Common myeloid progenitor, CD34-positive (primary cell): ENCODE data around the gene MSI2.

ENCODE experiments used
- CTCF ChIA-PET: fragments of 350-600 bp; sonication (Branson Sonifier 250); formaldehyde crosslinking; loops from one replicate; lab custom pipeline; 2021; ENCODE audit warnings: antibody characterized with exemption; lab: Charles Lee
- POLR2A ChIA-PET: fragments of 350-600 bp; sonication (Branson Sonifier 250); formaldehyde crosslinking; loops from one replicate; lab custom pipeline; 2021; ENCODE audit warnings: antibody characterized with exemption; lab: Charles Lee
- DNase-seq, 3 donors: peaks; one replicate each; pipeline versions ENCODE4 v3.0.0 to v3.0.0-alpha.2; 2013
- H3K27ac ChIP-seq, 2 experiments: 1 replicate in 1 of 2; 2 replicates in 1 of 2; pipeline ENCODE4 v1.7.0; 2013; ENCODE audit warnings: inconsistent platforms in 2 of 2, low read length in 2 of 2, mild to moderate bottlenecking in 2 of 2, low read depth in 1 of 2, moderate library complexity in 1 of 2; ENCODE audit not compliant: severe bottlenecking in 2 of 2, insufficient read depth in 1 of 2, poor library complexity in 1 of 2
- H3K27me3 ChIP-seq, 5 experiments: replicated peaks in 2 of 5; 1 replicate in 3 of 5; 2 replicates in 2 of 5; pipeline versions ENCODE4 v1.6.1 to v1.7.0; 2013; ENCODE audit warnings: low read length in 4 of 5, mild to moderate bottlenecking in 2 of 5, moderate library complexity in 2 of 5, inconsistent platforms in 1 of 5; ENCODE audit not compliant: insufficient read depth in 5 of 5, control insufficient read depth in 4 of 5
- H3K36me3 ChIP-seq, 4 experiments: 1 replicate in 2 of 4; 2 replicates in 2 of 4; pipeline versions ENCODE4 v1.6.1 to v1.7.0; 2013; ENCODE audit warnings: low read length in 3 of 4, control low read depth in 1 of 4, mild to moderate bottlenecking in 1 of 4; ENCODE audit not compliant: control insufficient read depth in 4 of 4, insufficient read depth in 4 of 4
- H3K4me1 ChIP-seq, 4 experiments: 1 replicate in 3 of 4; 2 replicates in 1 of 4; pipeline versions ENCODE4 v1.6.1 to v1.7.1; 2013; ENCODE audit warnings: low read length in 3 of 4, mild to moderate bottlenecking in 3 of 4, control low read depth in 1 of 4, inconsistent platforms in 1 of 4, moderate library complexity in 1 of 4; ENCODE audit not compliant: control insufficient read depth in 4 of 4, insufficient read depth in 4 of 4; ENCODE audit errors: control extremely low read depth in 1 of 4
- H3K4me3 ChIP-seq, 7 experiments: 1 replicate in 4 of 7; 2 replicates in 3 of 7; pipeline versions ENCODE4 v1.5.1 to v1.7.0; 2013; ENCODE audit warnings: mild to moderate bottlenecking in 7 of 7, low read length in 6 of 7, moderate library complexity in 6 of 7, inconsistent platforms in 2 of 7, low read depth in 2 of 7, control low read depth in 1 of 7; ENCODE audit not compliant: insufficient read depth in 4 of 7, control insufficient read depth in 1 of 7; ENCODE audit errors: extremely low read depth in 1 of 7
- H3K9me3 ChIP-seq, 5 experiments: 1 replicate in 4 of 5; 2 replicates in 1 of 5; pipeline versions ENCODE4 v1.6.1 to v1.7.1; 2013; ENCODE audit warnings: low read length in 4 of 5, mild to moderate bottlenecking in 2 of 5, inconsistent platforms in 1 of 5, low read depth in 1 of 5, moderate library complexity in 1 of 5; ENCODE audit not compliant: control insufficient read depth in 4 of 5, insufficient read depth in 2 of 5; ENCODE audit errors: control extremely low read depth in 1 of 5
- WGBS: methylation state at CpG from one replicate; pipeline ENCODE4 v1.1.5; 2013; ENCODE audit not compliant: insufficient coverage; 5-methylcytosine and 5-hydroxymethylcytosine counted together

MSI2 gene

DNA sequence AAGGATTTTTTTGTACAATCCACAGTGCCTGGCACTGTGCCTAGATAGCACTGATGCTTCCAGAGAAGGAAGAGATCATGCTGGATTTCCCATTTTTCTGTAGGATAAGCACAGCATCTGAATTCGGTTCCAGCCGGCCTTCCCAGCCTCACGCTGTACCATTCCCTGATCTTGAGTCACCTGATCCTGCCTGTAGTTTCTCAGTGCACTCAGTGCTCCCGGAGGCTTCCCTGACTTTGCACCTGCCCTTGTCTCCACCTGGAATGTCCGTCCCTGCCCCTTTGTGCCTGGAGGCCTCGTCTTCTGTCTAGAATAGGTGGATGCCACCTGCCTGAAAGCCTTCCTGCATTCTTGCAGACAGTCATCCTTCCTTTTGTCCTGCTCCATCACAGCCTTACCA lies 308.9 kb downstream of the MSI2 start:
- H3K4me1 ChIP-seq = peaks cover 0 to 24% (median 14%) of the 10 kb centered on the region in 4 experiments
- H3K9me3 ChIP-seq = no peaks in the 10 kb centered on the region
- 89% methylated on average over 4 of the region's 6 CpGs for WGBS
- H3K4me3 ChIP-seq = no peak overlapping the region
- H3K27ac ChIP-seq = no peak overlapping the region
- ChIA-PET CTCF (no interaction called here), POLR2A (no interaction called here)
- H3K27me3 ChIP-seq = no peaks in the 10 kb centered on the region
- H3K36me3 ChIP-seq = peaks cover 10 to 89% (median 52%) of the 10 kb centered on the region in 4 experiments
- DNase-seq = no peak

DNA sequence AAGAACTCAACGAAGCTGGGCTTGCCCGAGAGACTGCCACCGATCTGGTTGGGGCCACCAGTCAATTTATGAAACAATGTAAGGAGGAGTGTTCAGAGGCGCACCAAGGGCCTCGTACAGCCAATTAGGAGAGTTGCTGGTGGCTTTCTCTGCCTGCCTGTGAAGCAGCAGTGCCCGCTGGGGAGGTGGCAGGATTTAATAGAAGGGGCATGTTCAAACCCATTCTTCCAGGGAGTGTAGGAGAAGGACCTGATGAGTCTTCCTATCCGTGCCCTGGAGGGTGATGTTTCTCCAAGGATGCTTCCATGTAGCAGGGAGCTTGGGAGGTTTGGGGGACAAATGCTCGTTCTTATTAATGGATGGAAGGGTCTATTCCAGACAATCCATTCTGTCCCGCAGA lies 310.4 kb downstream of the MSI2 start:
- peaks cover 8 to 90% (median 59%) of the 10 kb centered on the region in 4 experiments for H3K36me3 ChIP-seq
- no peak overlapping the region for H3K27ac ChIP-seq
- H3K4me3 ChIP-seq = no peak overlapping the region
- DNase-seq = no peak
- no peaks in the 10 kb centered on the region for H3K9me3 ChIP-seq
- ChIA-PET CTCF (no interaction called here), POLR2A (no interaction called here)
- H3K4me1 ChIP-seq = peaks cover 0 to 12% (median 0%) of the 10 kb centered on the region in 4 experiments
- 93% methylated on average over 9 of the region's 9 CpGs for WGBS
- no peaks in the 10 kb centered on the region for H3K27me3 ChIP-seq

DNA sequence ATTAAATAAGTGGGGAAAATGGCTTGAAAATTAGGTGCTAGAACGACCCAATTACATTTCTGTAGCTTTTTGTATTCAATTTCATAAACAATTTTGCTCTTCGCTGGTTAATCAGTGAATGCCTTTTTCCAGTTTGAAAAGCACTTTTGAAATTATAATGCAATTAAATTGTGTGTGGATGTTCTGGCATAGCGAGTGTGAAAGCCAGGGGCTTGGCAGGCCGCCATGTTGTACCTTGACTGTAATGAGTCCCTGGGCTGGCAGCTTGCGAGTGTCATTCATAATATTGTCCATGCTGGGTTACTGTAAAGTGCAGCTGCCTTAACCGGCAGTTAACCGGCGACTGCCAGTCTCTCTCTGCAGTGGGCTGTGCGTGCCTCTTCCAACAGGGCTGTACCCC lies 310.9 kb downstream of the MSI2 start:
- H3K27ac ChIP-seq = no peak overlapping the region
- no peak overlapping the region for H3K4me3 ChIP-seq
- H3K36me3 ChIP-seq = peaks cover 5 to 91% (median 58%) of the 10 kb centered on the region in 4 experiments
- peaks cover 0 to 9% (median 0%) of the 10 kb centered on the region in 4 experiments for H3K4me1 ChIP-seq
- CTCF ChIA-PET = no interaction called here
- no peaks in the 10 kb centered on the region for H3K27me3 ChIP-seq
- H3K9me3 ChIP-seq = no peaks in the 10 kb centered on the region
- 99% methylated on average over 8 of the region's 9 CpGs for WGBS
- POLR2A ChIA-PET = no interaction called here
- no peak for DNase-seq

DNA sequence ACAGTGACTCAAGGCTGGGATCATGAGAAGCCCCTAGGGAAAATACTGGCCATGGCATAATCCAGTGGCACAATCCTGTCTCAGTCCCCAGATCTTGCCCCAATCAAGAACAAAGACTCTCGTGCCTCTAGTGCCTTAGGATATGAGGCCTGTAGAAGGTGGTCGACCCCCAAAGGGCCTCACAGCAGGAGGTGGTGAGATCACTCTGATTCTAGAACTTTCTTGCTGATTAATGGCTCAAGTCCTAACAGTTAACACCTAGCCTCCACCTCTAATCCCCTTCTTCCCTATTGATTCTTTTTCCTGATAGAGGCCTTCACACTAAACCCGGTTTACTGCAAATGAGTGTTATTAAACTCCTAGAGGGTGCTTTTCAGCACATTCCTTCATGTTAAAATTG lies 312.0 kb downstream of the MSI2 start:
- Histone ChIP-seq H3K9me3 (no peaks in the 10 kb centered on the region), H3K36me3 (peaks cover 9 to 94% (median 59%) of the 10 kb centered on the region in 4 experiments), H3K27me3 (no peaks in the 10 kb centered on the region), H3K4me1 (peaks cover 0 to 9% (median 0%) of the 10 kb centered on the region in 4 experiments), H3K27ac (no peak overlapping the region), H3K4me3 (no peak overlapping the region)
- DNase-seq = no peak
- POLR2A ChIA-PET = no interaction called here
- WGBS = 83% methylated on average over 1 of the region's 3 CpGs
- CTCF ChIA-PET = no interaction called here

DNA sequence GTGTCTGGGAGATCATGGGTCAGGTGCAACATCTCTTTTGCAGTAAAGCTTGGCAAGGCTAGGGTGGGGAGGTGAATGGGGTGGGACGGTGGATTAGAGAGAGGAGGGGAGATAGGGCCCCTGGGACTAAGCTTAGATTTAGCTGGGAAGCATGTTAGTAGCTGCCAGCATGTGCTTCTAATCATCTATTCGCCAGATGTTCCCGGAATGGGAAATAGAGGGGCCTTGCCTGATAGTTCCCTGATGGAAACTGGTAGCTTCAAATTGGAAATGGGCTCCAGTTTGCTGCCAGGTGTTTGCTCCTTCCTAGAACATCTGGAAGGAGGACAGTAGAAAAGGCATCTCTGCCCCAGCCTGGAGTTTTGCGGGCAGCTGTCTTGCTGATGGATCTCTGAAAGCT lies 312.7 kb downstream of the MSI2 start:
- no peak for DNase-seq
- H3K4me1 ChIP-seq = peaks cover 0 to 7% (median 0%) of the 10 kb centered on the region in 4 experiments
- 100% methylated on average over 3 of the region's 4 CpGs for WGBS
- H3K27ac ChIP-seq = no peak overlapping the region
- peaks cover 9 to 93% (median 63%) of the 10 kb centered on the region in 4 experiments for H3K36me3 ChIP-seq
- H3K9me3 ChIP-seq = no peaks in the 10 kb centered on the region
- CTCF ChIA-PET = no interaction called here
- POLR2A ChIA-PET = interaction anchor here (1.4 kb wide), 1 partner anchor 9 kb away, joined by 5 read pairs; no protein-coding TSS in a partner anchor
- H3K27me3 ChIP-seq = no peaks in the 10 kb centered on the region
- H3K4me3 ChIP-seq = no peak overlapping the region

DNA sequence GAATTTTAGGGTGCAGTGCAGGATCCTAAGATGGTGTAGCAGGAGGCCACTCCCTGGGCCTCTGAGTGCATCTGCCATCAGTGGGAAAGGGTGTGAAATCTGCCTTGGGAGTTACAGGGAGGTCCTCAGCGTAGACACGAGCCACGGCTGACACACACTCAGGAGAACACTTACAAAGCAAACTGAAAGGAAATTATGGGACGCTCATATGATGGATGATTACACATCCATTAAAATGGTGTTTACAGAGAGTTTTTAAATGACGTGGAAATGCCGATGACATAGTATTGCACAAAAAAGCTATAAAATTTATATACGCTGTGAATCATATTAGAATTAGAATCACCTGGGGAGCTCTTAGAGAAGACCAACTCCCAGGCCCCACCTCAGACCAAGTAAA lies 313.5 kb downstream of the MSI2 start:
- Histone ChIP-seq H3K27me3 (no peaks in the 10 kb centered on the region), H3K36me3 (peaks cover 9 to 88% (median 62%) of the 10 kb centered on the region in 4 experiments), H3K4me3 (no peak overlapping the region), H3K4me1 (peaks cover 0 to 7% (median 0%) of the 10 kb centered on the region in 4 experiments), H3K9me3 (no peaks in the 10 kb centered on the region), H3K27ac (no peak overlapping the region)
- ChIA-PET POLR2A (interaction anchor here (1.4 kb wide), 1 partner anchor 10 kb away, joined by 5 read pairs; no protein-coding TSS in a partner anchor), CTCF (interaction anchor here (1.3 kb wide), 1 partner anchor 13 kb away, joined by 3 read pairs; no protein-coding TSS in a partner anchor)
- WGBS = 100% methylated on average over 5 of the region's 7 CpGs
- DNase-seq = no peak

DNA sequence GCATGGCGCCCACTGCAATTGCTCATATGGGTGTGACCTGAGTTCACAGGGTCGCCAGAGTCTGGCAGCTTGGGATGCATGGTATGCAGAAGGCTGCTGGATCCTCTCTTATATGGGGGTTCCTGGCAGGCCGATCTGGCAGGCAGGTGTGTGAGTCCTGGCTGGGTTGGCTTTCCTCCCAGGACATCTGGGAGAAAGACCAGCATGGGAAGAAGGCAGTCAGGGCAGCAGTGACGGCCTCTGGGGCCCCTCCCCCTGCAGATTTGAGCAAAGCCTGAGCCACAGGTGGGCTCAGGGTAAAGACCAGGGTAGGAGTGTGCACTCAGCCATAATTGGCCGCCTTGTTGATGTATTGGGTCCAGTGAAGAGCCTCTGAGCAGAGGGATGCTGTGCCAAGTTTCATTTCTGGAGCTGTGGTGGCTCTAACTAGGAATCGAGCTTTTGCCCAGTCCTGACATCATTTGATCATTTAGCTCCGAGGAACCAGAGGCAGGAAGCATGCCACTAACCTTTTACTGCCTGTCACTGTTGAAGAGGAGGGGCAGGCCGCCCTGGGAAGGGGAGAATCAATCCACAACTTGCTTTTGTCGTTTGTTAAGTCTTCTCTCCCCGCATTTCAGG lies 314.5 kb downstream of the MSI2 start:
- Histone ChIP-seq H3K36me3 (peaks cover 5 to 83% (median 54%) of the 10 kb centered on the region in 4 experiments), H3K4me1 (peaks cover 0 to 11% (median 0%) of the 10 kb centered on the region in 4 experiments), H3K27me3 (no peaks in the 10 kb centered on the region), H3K27ac (no peak overlapping the region), H3K4me3 (no peak overlapping the region), H3K9me3 (no peaks in the 10 kb centered on the region)
- CTCF ChIA-PET = interaction anchor here (1.3 kb wide), 1 partner anchor 14 kb away, joined by 3 read pairs; no protein-coding TSS in a partner anchor
- POLR2A ChIA-PET = no interaction called here
- WGBS = 87% methylated on average over 9 of the region's 10 CpGs
- no peak for DNase-seq
